Adrenal gland (tissue), 5 donors: ENCODE data around the gene SPTBN1.

Experiments used
- POLR2A ChIP-seq, 2 donors: fragments of 450-650 bp; IDR thresholded peaks; one replicate each; pipeline ENCODE4 v1.6.1; 2017; ENCODE audit warnings: antibody characterized with exemption in 2 of 2, mild to moderate bottlenecking in 2 of 2, moderate library complexity in 1 of 2
- TF ChIP-seq, protein P1 (sequence below), 6 experiments: fragments of 450-650 bp in 4 of 6; fragments of 200-600 bp in 2 of 6; sonication (generic) in 1 of 6; IDR thresholded peaks; 1 replicate in 5 of 6; 2 replicates in 1 of 6; pipeline versions ENCODE4 v1.5.1 to v1.8.0; 2016 to 2021; ENCODE audit warnings: antibody characterized with exemption in 6 of 6, mild to moderate bottlenecking in 2 of 6, moderate library complexity in 1 of 6
- donor health status: DM: no; HTN: no; CAD: no.

DNA sequence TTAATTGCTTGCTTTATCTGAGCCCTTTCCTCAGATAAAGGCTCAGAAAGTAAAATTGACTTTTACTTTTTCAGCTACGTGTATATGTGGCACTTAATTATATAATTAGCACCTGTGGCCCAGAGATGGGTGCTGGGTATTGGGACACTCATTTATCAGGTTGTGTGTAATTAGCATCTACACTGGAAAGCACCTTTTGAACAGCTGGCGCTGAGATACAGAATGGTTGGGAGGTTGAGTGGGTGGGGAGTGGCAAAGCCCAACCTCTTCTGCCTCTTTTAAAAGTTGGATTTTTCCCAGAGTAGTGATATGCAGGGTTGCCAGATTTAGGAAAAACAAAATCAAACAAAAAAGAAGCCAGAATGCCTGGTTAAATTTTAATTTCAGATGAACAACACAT lies 23.9 kb downstream of the SPTBN1 start:
- TF ChIP-seq POLR2A (IDR thresholded peaks at IDR 0.05) = no peak
- TF ChIP-seq, protein P1, sequence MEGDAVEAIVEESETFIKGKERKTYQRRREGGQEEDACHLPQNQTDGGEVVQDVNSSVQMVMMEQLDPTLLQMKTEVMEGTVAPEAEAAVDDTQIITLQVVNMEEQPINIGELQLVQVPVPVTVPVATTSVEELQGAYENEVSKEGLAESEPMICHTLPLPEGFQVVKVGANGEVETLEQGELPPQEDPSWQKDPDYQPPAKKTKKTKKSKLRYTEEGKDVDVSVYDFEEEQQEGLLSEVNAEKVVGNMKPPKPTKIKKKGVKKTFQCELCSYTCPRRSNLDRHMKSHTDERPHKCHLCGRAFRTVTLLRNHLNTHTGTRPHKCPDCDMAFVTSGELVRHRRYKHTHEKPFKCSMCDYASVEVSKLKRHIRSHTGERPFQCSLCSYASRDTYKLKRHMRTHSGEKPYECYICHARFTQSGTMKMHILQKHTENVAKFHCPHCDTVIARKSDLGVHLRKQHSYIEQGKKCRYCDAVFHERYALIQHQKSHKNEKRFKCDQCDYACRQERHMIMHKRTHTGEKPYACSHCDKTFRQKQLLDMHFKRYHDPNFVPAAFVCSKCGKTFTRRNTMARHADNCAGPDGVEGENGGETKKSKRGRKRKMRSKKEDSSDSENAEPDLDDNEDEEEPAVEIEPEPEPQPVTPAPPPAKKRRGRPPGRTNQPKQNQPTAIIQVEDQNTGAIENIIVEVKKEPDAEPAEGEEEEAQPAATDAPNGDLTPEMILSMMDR (IDR thresholded peaks at IDR 0.05) = no peak
